ENCODE data around the gene GALK2.

DNA sequence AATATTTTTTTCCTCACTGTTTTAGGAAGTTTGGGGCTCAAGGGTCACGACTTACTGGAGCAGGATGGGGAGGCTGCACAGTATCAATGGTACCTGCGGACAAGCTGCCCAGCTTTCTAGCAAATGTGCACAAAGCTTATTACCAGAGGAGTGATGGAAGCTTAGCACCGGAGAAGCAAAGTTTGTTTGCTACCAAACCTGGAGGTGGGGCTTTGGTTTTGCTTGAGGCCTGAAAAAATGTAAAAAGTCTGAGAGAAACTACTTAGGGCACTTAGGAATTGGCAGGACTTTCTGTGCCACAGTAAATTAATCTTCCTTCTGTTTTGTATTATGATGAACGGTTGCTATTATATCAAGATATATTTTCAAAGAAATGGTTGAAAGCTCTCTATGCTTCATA lies 157.9 kb downstream of the GALK2 start:
- no peak for TF ChIP-seq EZH2 (IDR thresholded peaks at IDR 0.05; ENCODE audit: borderline replicate concordance, low read depth, low read length, poor library complexity, severe bottlenecking)
- TF ChIP-seq, protein P1, sequence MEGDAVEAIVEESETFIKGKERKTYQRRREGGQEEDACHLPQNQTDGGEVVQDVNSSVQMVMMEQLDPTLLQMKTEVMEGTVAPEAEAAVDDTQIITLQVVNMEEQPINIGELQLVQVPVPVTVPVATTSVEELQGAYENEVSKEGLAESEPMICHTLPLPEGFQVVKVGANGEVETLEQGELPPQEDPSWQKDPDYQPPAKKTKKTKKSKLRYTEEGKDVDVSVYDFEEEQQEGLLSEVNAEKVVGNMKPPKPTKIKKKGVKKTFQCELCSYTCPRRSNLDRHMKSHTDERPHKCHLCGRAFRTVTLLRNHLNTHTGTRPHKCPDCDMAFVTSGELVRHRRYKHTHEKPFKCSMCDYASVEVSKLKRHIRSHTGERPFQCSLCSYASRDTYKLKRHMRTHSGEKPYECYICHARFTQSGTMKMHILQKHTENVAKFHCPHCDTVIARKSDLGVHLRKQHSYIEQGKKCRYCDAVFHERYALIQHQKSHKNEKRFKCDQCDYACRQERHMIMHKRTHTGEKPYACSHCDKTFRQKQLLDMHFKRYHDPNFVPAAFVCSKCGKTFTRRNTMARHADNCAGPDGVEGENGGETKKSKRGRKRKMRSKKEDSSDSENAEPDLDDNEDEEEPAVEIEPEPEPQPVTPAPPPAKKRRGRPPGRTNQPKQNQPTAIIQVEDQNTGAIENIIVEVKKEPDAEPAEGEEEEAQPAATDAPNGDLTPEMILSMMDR (conservative IDR thresholded peaks at IDR 0.05; ENCODE audit: low read depth, low read length) = no peak
